PFSK-1 (cell line): Measurements from ENCODE around the gene UBN2.

Source experiments
- FOXP2 ChIP-seq: optimal IDR thresholded peaks from 2 replicates; pipeline ENCODE3; 2011; ENCODE audit warnings: borderline replicate concordance, control low read depth, inconsistent platforms; ENCODE audit not compliant: insufficient read depth; ENCODE audit errors: extremely low read length, extremely low read depth
- POLR2AphosphoS5 ChIP-seq: IDR thresholded peaks from 2 replicates; pipeline ENCODE4 v1.6.1; 2012; ENCODE audit warnings: low read depth, mild to moderate bottlenecking, control low read depth, low read length, moderate library complexity
- REST ChIP-seq, 2 experiments: IDR thresholded peaks; 2 replicates each; pipeline versions ENCODE4 v1.6.1 to v1.8.0; 2011 to 2012; ENCODE audit warnings: low read depth in 2 of 2, low read length in 2 of 2, control low read depth in 1 of 2, inconsistent platforms in 1 of 2, mild to moderate bottlenecking in 1 of 2, moderate library complexity in 1 of 2; ENCODE audit not compliant: insufficient read depth in 1 of 2
- SIN3A ChIP-seq: IDR thresholded peaks from 2 replicates; pipeline ENCODE4 v1.6.1; 2012; ENCODE audit warnings: mild to moderate bottlenecking, low read length, moderate library complexity, borderline replicate concordance; ENCODE audit not compliant: insufficient read depth
- TAF1 ChIP-seq: IDR thresholded peaks from 2 replicates; pipeline ENCODE4 v1.6.1; 2012; ENCODE audit warnings: low read length, control low read depth, borderline replicate concordance; ENCODE audit not compliant: insufficient read depth

Gene UBN2

GRCh38 chr7:139242741-139243281 lies 11.8 kb downstream of the UBN2 start:
- TF ChIP-seq REST (IDR thresholded peaks at IDR 0.05; ENCODE audit: insufficient read depth in 1 of 2, low read depth in 2 of 2, low read length in 2 of 2), result no peak
- TF ChIP-seq SIN3A, result no peak
- no peak for TF ChIP-seq FOXP2
- no peak for TF ChIP-seq TAF1
- TF ChIP-seq POLR2AphosphoS5, result no peak

- no peak for TF ChIP-seq REST (IDR thresholded peaks at IDR 0.05; ENCODE audit: insufficient read depth in 1 of 2, low read depth in 2 of 2, low read length in 2 of 2)
- TF ChIP-seq FOXP2, result no peak
- no peak for TF ChIP-seq TAF1
- no peak for TF ChIP-seq SIN3A
- TF ChIP-seq POLR2AphosphoS5, result no peak
Observed at GRCh38 chr7:139245401-139245800, 14.4 kb downstream of the UBN2 start.

- no peak for TF ChIP-seq TAF1
- TF ChIP-seq SIN3A, result no peak
- no peak for TF ChIP-seq POLR2AphosphoS5
- TF ChIP-seq REST (IDR thresholded peaks at IDR 0.05; ENCODE audit: insufficient read depth in 1 of 2, low read depth in 2 of 2, low read length in 2 of 2), result no peak
- TF ChIP-seq FOXP2, result no peak
Observed at GRCh38 chr7:139246494-139246893, 15.5 kb downstream of the UBN2 start.

DNA sequence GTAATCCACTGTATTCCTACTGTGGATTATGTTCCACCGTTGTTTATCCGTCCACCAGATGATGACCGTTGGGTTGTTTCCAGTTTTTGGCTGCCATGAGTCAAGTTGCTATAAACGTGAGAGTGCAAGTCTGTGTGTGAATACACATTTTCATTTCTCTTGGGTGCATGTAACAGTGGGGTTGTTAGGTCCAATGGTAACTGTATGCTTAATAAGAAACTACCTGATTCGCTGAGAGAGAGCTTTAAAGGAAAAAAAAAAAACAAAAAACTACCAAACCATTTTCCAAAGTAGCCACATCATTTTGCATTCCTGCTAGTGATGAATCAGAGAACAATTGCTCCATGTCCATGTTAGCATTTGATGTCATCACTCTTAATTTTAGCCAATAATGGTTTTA lies 15.9 kb downstream of the UBN2 start:
- TF ChIP-seq POLR2AphosphoS5 (no peak), FOXP2 (no peak), REST (IDR thresholded peaks at IDR 0.05; ENCODE audit: insufficient read depth in 1 of 2, low read depth in 2 of 2, low read length in 2 of 2) (no peak), TAF1 (no peak), SIN3A (no peak)
